Large intestine (tissue), 3 donors: Measurements from ENCODE around the gene NRP1. TPM values are rescaled to one million over a fixed set of nuclear protein-coding genes. Genes with fewer than 3 reads are reported as not detected.

Experiments used
- DNase-seq, 2 donors: peaks; one replicate each; pipeline versions ENCODE4 v3.0.0 to v3.0.0-alpha.2; 2013
- H3K27ac ChIP-seq: one replicate; pipeline ENCODE4 v1.5.1; 2013; ENCODE audit warnings: low read length
- H3K27me3 ChIP-seq: 2 replicates; pipeline ENCODE4 v1.6.1; 2013; ENCODE audit warnings: low read length; ENCODE audit not compliant: control insufficient read depth, insufficient read depth
- H3K36me3 ChIP-seq: 2 replicates; pipeline ENCODE4 v1.6.1; 2013; ENCODE audit warnings: low read length; ENCODE audit not compliant: control insufficient read depth, insufficient read depth
- H3K4me1 ChIP-seq: one replicate; pipeline ENCODE4 v1.6.1; 2013; ENCODE audit warnings: low read length; ENCODE audit not compliant: control insufficient read depth, insufficient read depth
- H3K4me3 ChIP-seq: one replicate; pipeline ENCODE4 v1.5.1; 2013; ENCODE audit warnings: low read length
- H3K9me3 ChIP-seq: one replicate; pipeline ENCODE4 v1.6.1; 2013; ENCODE audit warnings: mild to moderate bottlenecking, low read depth, low read length, moderate library complexity; ENCODE audit not compliant: control insufficient read depth
- WGBS: methylation state at CpG from one replicate; pipeline ENCODE4 v1.1.5; 2013; ENCODE audit warnings: low lambda C conversion rate; ENCODE audit not compliant: insufficient coverage; 5-methylcytosine and 5-hydroxymethylcytosine counted together
- polyA plus RNA-seq: library from polyadenylated mRNA; unstranded; fragments of 120-200 nt; gene quantifications from one replicate; pipeline ENCODE4 v1.2.1, GENCODE V29; 2013

NRP1 gene
- polyA plus RNA-seq, 1 donor, result 33.4 TPM

DNA sequence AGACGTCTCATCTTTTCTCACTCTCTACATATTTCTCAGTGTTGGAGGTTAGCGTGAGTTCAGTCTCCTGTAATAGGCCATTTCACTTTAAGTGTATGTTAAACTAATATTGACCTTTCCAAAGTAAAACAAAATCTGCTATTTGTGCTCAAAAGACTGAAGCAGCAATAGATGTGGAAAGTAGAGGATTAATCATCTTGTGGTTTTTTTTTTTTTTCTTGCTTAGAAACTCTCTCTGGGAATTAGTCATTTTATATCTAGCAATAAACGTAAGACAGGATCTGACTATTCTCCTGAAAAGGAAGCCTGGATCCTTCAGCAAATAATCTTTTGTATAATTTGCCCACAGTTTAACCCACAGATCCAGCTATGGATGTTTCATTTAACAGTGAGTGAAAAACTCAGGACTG, 81.7 kb downstream of the NRP1 start:
- no peaks in the 10 kb centered on the region for H3K9me3 ChIP-seq
- WGBS, result 81% methylated on average over 3 of the region's 3 CpGs
- H3K27ac ChIP-seq, result no peak overlapping the region
- no peak overlapping the region for H3K4me3 ChIP-seq
- H3K4me1 ChIP-seq, result no peaks in the 10 kb centered on the region
- H3K36me3 ChIP-seq, result peaks cover 10% of the 10 kb centered on the region
- DNase-seq, result no peak
- H3K27me3 ChIP-seq, result no peaks in the 10 kb centered on the region

- H3K4me1 ChIP-seq, result no peaks in the 10 kb centered on the region
- DNase-seq, result no peak
- no peaks in the 10 kb centered on the region for H3K27me3 ChIP-seq
- H3K4me3 ChIP-seq, result no peak overlapping the region
- H3K36me3 ChIP-seq, result peaks cover 12% of the 10 kb centered on the region
- no peak overlapping the region for H3K27ac ChIP-seq
- no peaks in the 10 kb centered on the region for H3K9me3 ChIP-seq
- no CpG with 5 or more reads among the region's 12 CpGs for WGBS
Measured at GRCh38 chr10:33252324-33252723, 82.1 kb downstream of the NRP1 start.

DNA sequence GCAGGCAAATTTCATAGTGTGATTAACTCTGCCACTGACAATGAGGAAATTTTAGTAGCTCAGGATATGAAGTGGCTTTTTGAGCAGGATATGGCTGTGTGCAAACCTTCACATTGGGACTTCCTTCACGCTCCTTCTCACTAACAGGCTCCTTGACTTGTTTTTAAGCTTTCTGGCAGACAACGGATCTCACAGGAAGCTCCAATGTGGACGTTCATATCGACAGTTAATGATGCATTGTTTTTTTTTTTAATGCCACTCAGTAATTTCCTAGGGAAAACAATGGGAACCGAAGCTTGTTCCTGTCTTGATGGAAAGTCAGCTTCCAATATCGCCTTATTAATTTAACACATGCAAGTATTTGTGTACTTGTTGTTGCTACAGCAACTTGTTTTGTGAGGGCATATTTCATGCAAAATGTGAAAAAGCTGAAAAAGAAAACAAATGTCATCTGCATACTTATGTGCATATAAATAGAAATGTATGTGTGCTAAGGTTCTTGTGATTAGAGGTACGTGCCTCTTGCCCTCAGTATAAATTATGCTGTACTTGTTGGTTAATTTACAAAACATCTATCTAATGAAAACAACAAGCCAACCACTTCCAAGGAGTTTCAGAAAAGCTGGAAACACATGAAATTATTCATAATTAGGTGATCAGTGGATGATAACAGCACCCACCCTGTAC, 84.7 kb downstream of the NRP1 start:
- Histone ChIP-seq H3K36me3 (peaks cover 14% of the 10 kb centered on the region), H3K9me3 (no peaks in the 10 kb centered on the region), H3K4me3 (no peak overlapping the region), H3K27me3 (no peaks in the 10 kb centered on the region), H3K4me1 (no peaks in the 10 kb centered on the region), H3K27ac (no peak overlapping the region)
- DNase-seq, result no peak
- no CpG with 5 or more reads among the region's 7 CpGs for WGBS

GRCh38 chr10:33249137-33249536, 85.3 kb downstream of the NRP1 start:
- H3K4me1 ChIP-seq, result no peaks in the 10 kb centered on the region
- no peaks in the 10 kb centered on the region for H3K27me3 ChIP-seq
- no peak overlapping the region for H3K4me3 ChIP-seq
- no peaks in the 10 kb centered on the region for H3K9me3 ChIP-seq
- DNase-seq, result no peak
- H3K36me3 ChIP-seq, result peaks cover 14% of the 10 kb centered on the region
- WGBS, result 86% methylated on average over 6 of the region's 8 CpGs
- no peak overlapping the region for H3K27ac ChIP-seq

GRCh38 chr10:33248638-33249037, 85.8 kb downstream of the NRP1 start:
- no peaks in the 10 kb centered on the region for H3K4me1 ChIP-seq
- H3K36me3 ChIP-seq, result peaks cover 14% of the 10 kb centered on the region
- H3K27me3 ChIP-seq, result no peaks in the 10 kb centered on the region
- H3K4me3 ChIP-seq, result no peak overlapping the region
- H3K27ac ChIP-seq, result no peak overlapping the region
- H3K9me3 ChIP-seq, result no peaks in the 10 kb centered on the region
- DNase-seq, result no peak
- WGBS, result no CpG with 5 or more reads among the region's 1 CpG

DNA sequence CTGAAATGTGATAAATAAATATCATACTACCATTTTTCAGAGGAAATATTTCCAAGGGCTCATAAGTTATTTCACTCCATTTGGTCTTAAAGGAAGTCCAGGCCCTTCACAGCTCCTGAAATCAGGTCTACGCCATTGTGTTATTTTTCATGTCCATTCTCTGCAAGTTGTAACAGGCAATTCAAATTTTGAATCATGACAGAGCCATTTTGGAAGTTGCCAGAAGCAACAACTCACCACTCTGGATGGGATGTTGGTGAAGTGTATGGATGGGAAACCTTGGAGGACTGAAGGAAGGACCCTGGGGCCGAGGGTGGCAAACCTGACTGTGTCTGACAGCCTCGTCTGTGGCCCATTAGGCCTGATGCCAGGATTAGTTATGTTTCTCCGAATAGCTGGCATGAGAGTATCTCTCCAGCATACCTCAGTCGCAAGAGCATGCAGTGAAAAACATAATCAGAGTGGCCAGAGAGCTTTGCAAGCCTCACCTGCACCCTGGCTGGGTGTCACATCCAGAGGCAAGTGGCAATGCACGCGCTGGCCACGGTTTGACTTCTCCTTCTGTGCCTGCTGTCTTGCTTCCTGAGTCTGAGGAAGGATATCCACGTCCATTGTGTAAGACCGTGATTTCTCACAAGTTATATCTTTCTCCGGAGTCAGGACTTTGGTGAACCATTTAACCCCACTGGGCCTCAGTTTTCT, 87.1 kb downstream of the NRP1 start:
- no peak for DNase-seq
- 100% methylated on average over 1 of the region's 11 CpGs for WGBS
- no peak overlapping the region for H3K4me3 ChIP-seq
- no peaks in the 10 kb centered on the region for H3K27me3 ChIP-seq
- H3K9me3 ChIP-seq, result no peaks in the 10 kb centered on the region
- no peaks in the 10 kb centered on the region for H3K4me1 ChIP-seq
- peaks cover 14% of the 10 kb centered on the region for H3K36me3 ChIP-seq
- H3K27ac ChIP-seq, result no peak overlapping the region

DNA sequence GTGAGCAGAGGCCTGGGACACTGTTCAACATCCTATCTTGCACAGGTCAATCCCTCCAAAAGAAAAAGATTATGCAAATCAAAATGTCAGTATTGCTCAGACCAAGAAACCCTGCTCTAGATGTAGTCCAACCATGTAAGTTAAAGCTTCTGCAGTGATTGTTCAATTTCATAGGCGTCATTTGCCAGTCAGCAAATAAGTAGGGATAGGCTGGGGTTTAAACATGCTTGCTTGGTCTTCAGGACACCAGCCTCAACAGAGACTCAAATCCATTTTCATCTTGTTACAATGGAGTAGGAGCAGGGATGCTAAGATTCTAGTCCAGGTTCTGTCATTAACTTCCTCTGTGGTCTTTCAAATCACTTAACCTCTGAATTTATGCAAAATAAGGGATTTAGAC, 89.1 kb downstream of the NRP1 start:
- no peak overlapping the region for H3K27ac ChIP-seq
- no CpG with 5 or more reads among the region's 1 CpG for WGBS
- H3K36me3 ChIP-seq, result peaks cover 5% of the 10 kb centered on the region

DNA sequence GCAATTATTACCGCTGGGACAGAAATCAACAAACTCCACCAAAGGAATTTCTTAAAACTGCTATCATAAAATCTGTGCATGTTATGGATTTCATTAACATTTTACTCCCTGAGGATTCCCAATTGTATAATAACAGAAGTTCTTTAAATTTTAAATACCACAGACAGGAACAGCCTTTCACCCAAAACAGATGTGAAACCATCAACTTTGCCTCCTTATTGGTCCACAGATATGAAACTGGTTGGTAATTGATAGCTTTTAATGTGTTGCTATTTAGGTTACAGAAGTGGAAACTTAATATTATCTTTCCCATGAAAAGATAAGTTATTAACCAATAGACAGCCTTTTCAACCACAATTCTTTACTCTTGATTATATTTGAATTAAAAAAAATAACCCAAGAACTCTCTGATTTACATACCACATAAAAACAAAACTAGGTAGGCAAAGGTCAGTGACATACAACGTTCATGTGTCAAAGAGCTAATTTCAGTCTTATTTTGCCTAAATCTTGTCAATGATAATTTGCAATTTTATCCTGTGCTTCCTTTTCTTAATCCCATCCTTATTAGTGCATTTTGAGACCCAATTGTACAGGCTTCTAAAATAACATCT, 90.0 kb downstream of the NRP1 start:
- H3K27me3 ChIP-seq, result no peaks in the 10 kb centered on the region
- H3K36me3 ChIP-seq, result peaks cover 5% of the 10 kb centered on the region
- H3K9me3 ChIP-seq, result no peaks in the 10 kb centered on the region
- H3K4me3 ChIP-seq, result no peak overlapping the region
- DNase-seq, result no peak
- no peaks in the 10 kb centered on the region for H3K4me1 ChIP-seq
- WGBS, result 80% methylated on average over 1 of the region's 2 CpGs
- no peak overlapping the region for H3K27ac ChIP-seq

More for the DNA sequence above, 89.1 kb downstream of the NRP1 start:
- Histone ChIP-seq H3K27me3 (no peaks in the 10 kb centered on the region), H3K4me1 (no peaks in the 10 kb centered on the region), H3K4me3 (no peak overlapping the region), H3K9me3 (no peaks in the 10 kb centered on the region)
- no peak for DNase-seq

GRCh38 chr10:33243703-33244102, 90.8 kb downstream of the NRP1 start:
- DNase-seq, result no peak
- Histone ChIP-seq H3K4me3 (no peak overlapping the region), H3K4me1 (no peaks in the 10 kb centered on the region), H3K27ac (no peak overlapping the region), H3K36me3 (peaks cover 5% of the 10 kb centered on the region), H3K27me3 (no peaks in the 10 kb centered on the region), H3K9me3 (no peaks in the 10 kb centered on the region)
- no CpG with 5 or more reads among the region's 2 CpGs for WGBS

DNA sequence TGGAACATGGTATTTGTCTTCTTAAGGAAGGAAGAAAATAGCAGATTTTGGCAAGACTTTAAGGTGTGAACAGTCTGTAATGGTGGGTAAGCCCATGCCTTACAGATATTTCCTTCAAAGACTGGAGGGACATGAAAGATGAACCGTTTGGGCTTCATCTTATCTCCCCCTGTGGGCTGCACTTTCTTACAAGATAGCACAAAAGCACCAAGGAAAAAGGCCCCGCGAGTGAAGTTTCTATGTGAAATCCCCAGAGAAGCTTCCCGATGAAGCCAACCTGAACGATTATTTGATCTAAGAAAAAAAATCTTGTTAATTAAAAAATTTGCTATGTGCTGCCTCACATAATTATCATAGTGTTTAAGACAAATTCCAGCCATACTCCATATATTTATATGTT, 91.5 kb downstream of the NRP1 start:
- H3K36me3 ChIP-seq, result peaks cover 5% of the 10 kb centered on the region
- H3K27me3 ChIP-seq, result no peaks in the 10 kb centered on the region
- H3K4me1 ChIP-seq, result no peaks in the 10 kb centered on the region
- DNase-seq, result no peak
- H3K4me3 ChIP-seq, result no peak overlapping the region
- no peaks in the 10 kb centered on the region for H3K9me3 ChIP-seq
- no peak overlapping the region for H3K27ac ChIP-seq
- no CpG with 5 or more reads among the region's 5 CpGs for WGBS
